NCI-H446 (cell line): ENCODE data around the gene SIM2.
A peak's percentile ranks its signal among the peaks of the same experiment; 100 is the strongest.

Experiments
- DNase-seq, 2 experiments: peaks; one replicate each; lab custom pipeline; 2025; lab: John Stamatoyannopoulos, UW

Gene SIM2

DNA sequence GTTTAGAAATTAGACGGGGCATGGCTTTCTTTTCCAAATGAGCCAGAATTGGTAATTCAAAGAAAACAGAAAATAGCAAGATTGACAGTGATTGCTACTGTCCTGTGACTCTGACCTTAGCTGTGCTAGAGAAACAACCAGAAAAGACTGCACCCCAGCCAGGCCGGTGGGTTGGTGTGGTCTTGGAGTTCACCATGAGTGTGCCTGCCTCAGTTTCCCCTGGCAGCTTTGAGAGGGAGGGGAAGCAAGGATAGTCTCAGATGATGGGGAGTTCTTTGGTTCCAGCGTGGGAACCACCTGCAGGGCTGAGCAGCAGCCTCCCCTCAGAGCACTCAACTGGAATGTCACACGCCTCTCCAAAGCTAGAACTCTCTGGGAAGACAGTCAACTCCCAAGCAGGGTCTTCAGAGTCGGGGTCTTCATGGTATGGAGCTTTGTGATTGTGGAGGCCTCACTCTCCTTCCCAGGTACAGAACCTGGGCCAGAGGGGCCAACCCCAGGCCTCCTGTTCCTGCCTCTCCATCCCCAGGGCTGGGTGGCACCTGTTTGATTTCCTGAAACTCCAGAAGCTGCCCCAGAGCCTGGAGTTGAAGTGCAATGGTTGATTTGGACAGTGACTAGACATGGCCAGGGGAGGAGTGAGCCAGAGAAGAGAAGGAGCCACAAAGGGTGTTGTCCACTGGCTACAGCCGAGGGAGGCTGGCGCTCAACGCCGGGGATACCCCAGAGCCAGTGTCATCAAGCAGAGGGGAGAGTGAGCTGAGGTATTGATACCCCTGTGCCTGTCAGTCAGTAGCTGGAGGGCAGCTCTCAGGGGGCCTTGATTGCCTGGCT, 35.7 kb downstream of the SIM2 start:
- DNase-seq: no peak

- no peak for DNase-seq
Measured at GRCh38 chr21:36735201-36735515, 36.2 kb downstream of the SIM2 start.

DNA sequence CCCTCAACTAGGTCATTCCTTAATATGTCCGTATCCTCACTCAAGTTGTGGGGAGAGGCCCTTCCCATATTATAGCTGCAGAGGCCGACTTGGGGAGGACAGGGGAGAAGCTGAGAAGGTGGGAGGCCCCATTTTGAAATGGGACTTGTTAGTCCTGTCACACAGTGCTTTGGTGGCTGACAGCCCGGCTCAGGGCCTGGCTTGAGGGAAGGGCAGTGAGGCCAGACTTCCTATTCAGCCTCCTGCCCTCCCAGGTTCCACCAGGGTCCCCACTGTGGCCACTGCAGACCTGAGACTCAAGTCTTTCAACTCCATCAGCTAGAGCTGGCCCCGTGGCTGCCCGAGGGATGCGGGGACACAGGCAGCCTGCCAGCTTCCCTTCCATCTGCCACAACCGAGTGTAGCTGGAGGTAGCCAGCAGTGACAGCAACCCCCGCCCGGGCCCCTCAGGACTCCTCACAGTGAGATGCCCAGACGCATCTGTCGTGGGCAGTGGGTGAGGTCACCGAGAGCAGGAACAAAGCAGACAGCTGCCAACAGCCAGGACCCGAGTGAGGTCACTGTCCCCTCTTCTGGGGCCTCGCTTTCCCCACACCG, 36.9 kb downstream of the SIM2 start:
- peak in 1 of 2 experiments; percentile 45 for DNase-seq

DNA sequence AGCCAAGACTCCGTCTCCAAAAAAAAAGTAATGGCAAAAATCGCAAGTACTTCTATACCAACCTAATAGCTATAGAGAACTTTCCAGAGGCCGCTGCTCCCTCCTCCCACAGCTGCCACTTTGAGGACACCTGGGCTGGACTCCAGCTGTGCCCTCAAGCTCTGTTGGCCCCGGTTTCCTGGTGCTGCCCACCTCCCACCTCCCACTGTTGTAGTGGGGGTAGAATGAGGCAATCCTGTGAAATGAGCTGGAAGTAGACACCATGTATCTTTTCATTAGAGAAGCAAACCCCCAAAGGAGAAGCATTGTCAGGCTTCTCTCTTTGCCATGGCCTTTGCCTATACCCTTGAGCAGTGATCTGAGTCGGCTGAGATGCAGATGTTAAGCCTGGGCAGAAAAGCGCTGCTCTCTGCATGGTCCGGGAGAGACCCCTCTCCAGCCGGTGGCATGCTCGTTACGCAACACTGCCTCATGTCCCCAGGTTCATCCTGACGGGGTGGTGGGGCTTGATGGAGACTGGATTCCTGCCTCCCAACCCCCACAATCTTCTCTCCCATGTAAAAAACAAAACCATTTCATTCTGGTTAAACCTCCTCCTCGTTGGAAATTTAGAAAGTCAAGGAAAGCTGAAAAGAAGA, 39.7 kb downstream of the SIM2 start:
- no peak for DNase-seq

DNA sequence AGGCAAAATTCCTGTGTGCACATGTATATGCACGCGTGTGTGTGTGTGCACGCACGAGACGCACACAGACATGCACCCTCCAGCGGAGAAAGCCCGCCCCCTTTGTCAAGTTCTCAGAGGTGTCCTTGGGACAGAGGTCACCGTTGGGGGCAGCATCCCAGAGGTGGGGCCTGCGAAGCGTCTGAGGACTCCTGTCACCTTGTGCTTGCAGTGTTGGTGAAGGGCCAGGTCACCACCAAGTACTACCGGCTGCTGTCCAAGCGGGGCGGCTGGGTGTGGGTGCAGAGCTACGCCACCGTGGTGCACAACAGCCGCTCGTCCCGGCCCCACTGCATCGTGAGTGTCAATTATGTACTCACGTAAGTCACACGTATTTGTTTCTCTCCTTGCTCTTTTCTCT, 42.6 kb downstream of the SIM2 start:
- DNase-seq: no peak

GRCh38 chr21:36743008-36743407, 44.1 kb downstream of the SIM2 start:
- DNase-seq: no peak

GRCh38 chr21:36743446-36743845, 44.5 kb downstream of the SIM2 start:
- DNase-seq: no peak

DNA sequence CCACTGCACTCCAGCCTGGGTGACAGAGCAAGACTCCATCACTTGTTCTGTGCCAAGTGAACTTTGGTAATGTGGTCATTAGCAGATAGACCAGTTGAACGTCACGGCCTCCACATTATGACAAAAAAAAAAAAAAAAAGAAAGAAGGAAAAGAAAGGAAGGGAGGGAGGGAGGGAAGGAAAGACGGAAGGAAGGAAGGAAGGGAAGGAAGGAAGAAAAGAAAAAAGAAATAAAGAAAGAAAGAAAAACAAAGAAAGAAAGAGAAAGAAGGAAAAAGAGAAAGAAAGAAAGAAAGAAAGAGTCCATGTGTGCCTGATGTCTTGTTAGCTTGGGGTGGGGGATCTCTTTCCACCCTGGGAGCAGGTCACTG, 45.3 kb downstream of the SIM2 start:
- no peak for DNase-seq

- DNase-seq: peak; percentile 56 to 88
Measured at GRCh38 chr21:36744560-36745231, 45.8 kb downstream of the SIM2 start.

GRCh38 chr21:36745459-36745858, 46.5 kb downstream of the SIM2 start:
- DNase-seq: no peak

DNA sequence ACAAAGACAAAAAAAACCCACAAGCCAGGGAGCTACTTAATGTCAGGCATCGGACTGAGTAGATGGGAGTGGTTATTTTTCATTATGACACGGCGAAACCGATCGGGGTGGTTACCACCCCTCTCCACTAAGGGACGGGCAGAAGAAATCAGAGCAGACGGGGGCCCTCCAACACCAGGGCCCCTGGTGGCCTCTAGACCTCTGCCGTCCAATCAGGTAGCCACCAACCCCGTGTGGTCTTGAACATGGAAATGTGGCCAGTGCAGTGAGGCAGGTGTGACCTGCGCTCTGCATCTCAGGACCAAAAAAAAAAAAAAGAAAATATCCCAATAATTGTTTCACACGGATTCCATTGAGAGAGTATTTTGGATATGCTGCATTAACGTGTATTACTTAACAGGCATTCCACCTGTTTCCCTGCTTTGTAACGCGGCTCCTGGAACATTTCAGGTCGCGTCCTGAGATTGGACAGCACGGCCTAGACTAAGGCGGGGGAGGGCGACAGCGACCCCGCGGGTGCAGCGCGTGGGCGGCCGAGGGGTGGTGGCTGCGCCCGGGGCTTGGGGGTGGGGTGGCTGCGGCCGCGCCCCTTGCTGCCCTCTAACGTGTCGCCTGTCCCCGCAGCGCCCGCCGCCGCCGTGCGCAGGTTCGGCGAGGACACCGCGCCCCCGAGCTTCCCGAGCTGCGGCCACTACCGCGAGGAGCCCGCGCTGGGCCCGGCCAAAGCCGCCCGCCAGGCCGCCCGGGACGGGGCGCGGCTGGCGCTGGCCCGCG, 48.3 kb downstream of the SIM2 start:
- DNase-seq: no peak

GRCh38 chr21:36747815-36748383, 49.0 kb downstream of the SIM2 start:
- DNase-seq: no peak

DNA sequence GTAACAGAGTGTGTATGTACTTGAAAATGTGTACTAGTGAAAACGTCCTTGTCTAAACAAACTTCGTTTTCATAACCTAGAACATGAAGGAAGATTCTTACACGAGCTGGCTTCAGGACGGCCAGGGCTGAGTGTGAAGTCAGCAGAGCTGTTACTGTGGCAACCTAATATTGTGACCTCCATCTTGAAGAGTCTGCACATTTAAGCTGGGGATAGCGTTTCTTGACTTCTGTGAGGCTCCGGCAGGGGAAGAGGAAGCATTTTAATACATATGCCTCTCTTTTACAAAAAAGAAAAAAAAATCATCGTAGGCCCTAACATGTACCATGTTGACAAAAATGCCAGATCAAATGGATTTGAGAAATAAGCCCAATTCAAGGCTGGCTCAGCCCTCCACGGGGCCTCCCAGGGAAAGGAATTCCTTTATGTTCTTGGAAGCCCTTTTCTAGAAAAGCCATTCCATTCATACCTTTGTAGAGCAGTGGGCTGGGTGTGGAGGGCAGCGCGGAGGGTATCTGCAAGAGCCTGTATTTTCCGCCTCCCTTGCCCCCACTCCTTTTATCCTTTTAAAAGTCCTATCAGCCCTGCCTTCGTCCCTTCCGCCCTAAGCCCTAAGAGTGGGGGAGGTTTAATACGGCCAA, 51.1 kb downstream of the SIM2 start:
- DNase-seq: no peak

GRCh38 chr21:36750576-36750959, 51.7 kb downstream of the SIM2 start:
- DNase-seq: no peak

DNA sequence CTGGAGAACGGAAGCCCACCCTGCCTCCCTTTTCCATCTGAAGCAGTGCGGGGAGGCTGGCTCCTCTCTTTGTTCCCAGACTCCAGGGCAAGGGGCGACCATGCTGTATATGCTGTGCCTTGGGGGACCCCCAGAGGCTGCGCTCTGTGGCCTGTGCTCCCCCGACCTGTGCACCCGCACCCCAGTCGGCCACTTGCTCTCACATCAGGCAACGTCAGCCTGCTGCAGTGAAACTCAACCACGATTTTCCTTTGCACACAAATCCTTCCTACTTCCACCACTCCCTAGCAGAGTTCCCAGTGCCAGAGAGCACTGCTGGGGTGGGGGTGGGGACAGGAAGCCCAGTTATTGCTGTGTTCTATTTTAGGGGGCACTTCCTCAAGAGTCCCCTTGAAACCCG, 52.5 kb downstream of the SIM2 start:
- no peak for DNase-seq

GRCh38 chr21:36753556-36753955, 54.6 kb downstream of the SIM2 start:
- DNase-seq: no peak

GRCh38 chr21:36754241-36754898, 55.5 kb downstream of the SIM2 start:
- DNase-seq: no peak

- DNase-seq: no peak
Measured at GRCh38 chr21:36756527-36756926, 57.6 kb downstream of the SIM2 start.

GRCh38 chr21:36757196-36757595, 58.3 kb downstream of the SIM2 start:
- DNase-seq: no peak

- DNase-seq: no peak
Measured at GRCh38 chr21:36759348-36760083, 60.6 kb downstream of the SIM2 start.
